HCT116 (cell line): Measurements from ENCODE around the gene UBE3D. TPM values are rescaled to one million over a fixed set of nuclear protein-coding genes. Genes with fewer than 3 reads are reported as not detected.

Experiments used
- ATAC-seq: fragments of 200-7000 bp; cut with Tn5 transposase; 2 replicates; pipeline ENCODE4 v1.9.1; 2020; ENCODE audit warnings: mild to moderate bottlenecking, moderate library complexity
- BruUV-seq: library from RNA; stranded (reverse); fragments of 400-500 nt; replicated peaks from 2 replicates; lab custom pipeline; 2021; lab: Mats Ljungman, UMichigan
- CTCF ChIA-PET: fragments of 300-600 bp; sonication (Branson Sonifier 250); formaldehyde crosslinking; loops from one replicate; lab custom pipeline; 2021; ENCODE audit warnings: antibody characterized with exemption; lab: Charles Lee
- POLR2A ChIA-PET: fragments of 300-600, 350-600 bp; sonication (Branson Sonifier 250); formaldehyde crosslinking; loops from one replicate; lab custom pipeline; 2021; ENCODE audit warnings: antibody characterized with exemption; lab: Charles Lee
- RAD21 ChIA-PET, 2 experiments: fragments of 300-600 bp; sonication (Branson Sonifier 250); formaldehyde crosslinking; loops; one replicate each; lab custom pipeline; 2023; ENCODE audit warnings: low total read pairs in 2 of 2; ENCODE audit not compliant: uncharacterized antibody in 2 of 2, unreplicated experiment in 2 of 2, low non-redundant PET in 1 of 2; lab: Charles Lee
- DNase-seq: peaks from one replicate; pipeline ENCODE4 v3.0.0-alpha.2; 2010; ENCODE audit warnings: low read depth, low spot score
- H2AFZ ChIP-seq: fragments of 200-600 bp; shearing (Covaris generic), sonication (generic); 2 replicates; pipeline ENCODE4 v1.6.1; 2017; ENCODE audit warnings: low read depth, mixed run types, mixed read lengths, antibody characterized with exemption, low read length; ENCODE audit not compliant: poor library complexity, severe bottlenecking
- H3K27ac ChIP-seq: 2 replicates; pipeline ENCODE4 v1.5.1; 2012; ENCODE audit warnings: low read depth, low read length
- H3K27me3 ChIP-seq: fragments of 200-600 bp; sonication (generic); 2 replicates; pipeline ENCODE4 v1.6.1; 2016; ENCODE audit warnings: mixed run types, low read length, mixed read lengths; ENCODE audit not compliant: insufficient read depth
- H3K36me3 ChIP-seq, 2 experiments: fragments of 200-500 bp in 1 of 2; fragments of 200-600 bp in 1 of 2; sonication (Bioruptor generic) in 1 of 2; sonication (generic) in 1 of 2; 2 replicates each; pipeline versions ENCODE4 v1.5.1 to v1.6.1; 2014 to 2016; ENCODE audit warnings: low read length in 2 of 2, inconsistent platforms in 1 of 2, mixed read lengths in 1 of 2, mixed run types in 1 of 2; ENCODE audit not compliant: insufficient read depth in 2 of 2, control insufficient read depth in 1 of 2
- H3K4me1 ChIP-seq, 2 experiments: fragments of 200-600 bp in 1 of 2; sonication (generic) in 1 of 2; 2 replicates each; pipeline versions ENCODE4 v1.5.1 to v1.6.1; 2012 to 2017; ENCODE audit warnings: low read length in 2 of 2, inconsistent platforms in 1 of 2, mild to moderate bottlenecking in 1 of 2, mixed read lengths in 1 of 2, mixed run types in 1 of 2, moderate library complexity in 1 of 2; ENCODE audit not compliant: insufficient read depth in 2 of 2, control insufficient read depth in 1 of 2
- H3K4me2 ChIP-seq: fragments of 200-600 bp; sonication (generic); 2 replicates; pipeline ENCODE4 v1.6.1; 2017; ENCODE audit warnings: mixed run types, low read length, mixed read lengths
- H3K4me3 ChIP-seq, 2 experiments: fragments of 200-600 bp in 1 of 2; sonication (generic) in 1 of 2; replicated peaks in 1 of 2; 2 replicates each; pipeline ENCODE4 v1.5.1; 2011 to 2016; ENCODE audit warnings: low read length in 2 of 2, control low read depth in 1 of 2, low read depth in 1 of 2, mild to moderate bottlenecking in 1 of 2, mixed read lengths in 1 of 2, mixed run types in 1 of 2
- H3K79me2 ChIP-seq: fragments of 200-600 bp; sonication (generic); 2 replicates; pipeline ENCODE4 v1.6.1; 2017; ENCODE audit warnings: mild to moderate bottlenecking, mixed run types, low read length, moderate library complexity, mixed read lengths; ENCODE audit not compliant: insufficient read depth
- H3K9ac ChIP-seq: fragments of 200-600 bp; sonication (generic); 2 replicates; pipeline ENCODE4 v1.6.1; 2016; ENCODE audit warnings: low read length, mixed read lengths
- H3K9me2 ChIP-seq: fragments of 200-600 bp; sonication (generic), shearing (Covaris generic); 2 replicates; pipeline ENCODE4 v1.6.1; 2017; ENCODE audit warnings: mixed run types, mild to moderate bottlenecking, moderate library complexity; ENCODE audit not compliant: insufficient read depth
- H3K9me3 ChIP-seq, 2 experiments: fragments of 200-500 bp in 1 of 2; fragments of 200-600 bp in 1 of 2; sonication (Bioruptor generic) in 1 of 2; sonication (generic) in 1 of 2; 2 replicates each; pipeline ENCODE4 v1.6.1; 2014 to 2017; ENCODE audit warnings: low read length in 2 of 2, mixed read lengths in 2 of 2, inconsistent platforms in 1 of 2, low read depth in 1 of 2, mild to moderate bottlenecking in 1 of 2, mixed run types in 1 of 2, moderate library complexity in 1 of 2; ENCODE audit not compliant: control insufficient read depth in 1 of 2, insufficient read depth in 1 of 2
- H4K20me1 ChIP-seq: fragments of 200-600 bp; sonication (generic), shearing (Covaris generic); 2 replicates; pipeline ENCODE4 v1.6.1; 2017; ENCODE audit warnings: mixed run types, mild to moderate bottlenecking, moderate library complexity; ENCODE audit not compliant: insufficient read depth
- CBX3 ChIP-seq: IDR thresholded peaks from 2 replicates; pipeline ENCODE4 v1.6.1; 2012; ENCODE audit warnings: low read depth
- EGR1 ChIP-seq: IDR thresholded peaks from 2 replicates; pipeline ENCODE4 v1.6.1; 2012; ENCODE audit warnings: low read depth
- ELF1 ChIP-seq: IDR thresholded peaks from 2 replicates; pipeline ENCODE4 v1.6.1; 2012; ENCODE audit warnings: low read depth, borderline replicate concordance
- FOSL1 ChIP-seq: IDR thresholded peaks from 2 replicates; pipeline ENCODE4 v1.6.1; 2012; ENCODE audit warnings: low read depth
- POLR2A ChIP-seq: IDR thresholded peaks from 2 replicates; pipeline ENCODE4 v1.7.0; 2011; ENCODE audit warnings: borderline replicate concordance; ENCODE audit not compliant: insufficient read depth, insufficient read length; ENCODE audit errors: extremely low read depth
- SP1 ChIP-seq: IDR thresholded peaks from 2 replicates; pipeline ENCODE4 v1.6.1; 2012; ENCODE audit warnings: low read depth
- SRF ChIP-seq: IDR thresholded peaks from 2 replicates; pipeline ENCODE4 v1.6.1; 2012; ENCODE audit warnings: low read depth
- YY1 ChIP-seq: IDR thresholded peaks from 2 replicates; pipeline ENCODE4 v1.6.1; 2011; ENCODE audit warnings: low read length, low read depth, moderate library complexity, mild to moderate bottlenecking; ENCODE audit not compliant: insufficient replicate concordance; ENCODE audit errors: extremely low read depth
- ZBTB33 ChIP-seq: IDR thresholded peaks from 2 replicates; pipeline ENCODE4 v1.6.1; 2011; ENCODE audit warnings: mild to moderate bottlenecking, low read length, moderate library complexity; ENCODE audit not compliant: insufficient replicate concordance; ENCODE audit errors: extremely low read depth
- ZNF274 ChIP-seq: fragments of 200-500 bp; sonication (Bioruptor generic); IDR thresholded peaks from 2 replicates; pipeline ENCODE4 v1.6.1; 2014; ENCODE audit warnings: mild to moderate bottlenecking, low read depth, low read length, inconsistent platforms
- intact Hi-C: fragments of 100-400 bp; cut with micrococcal nuclease; formaldehyde crosslinking; loops from 2 replicates; pipeline ENCODE4 v1.10.0; 2022
- total RNA-seq: library from RNA; stranded (reverse); gene quantifications from one replicate; pipeline ENCODE4 v1.2.1, GENCODE V29; 2021; ENCODE audit not compliant: unreplicated experiment
- TF ChIP-seq, protein P1 (sequence below), 3 experiments: fragments of 200-600 bp in 1 of 3; sonication (generic) in 1 of 3; IDR thresholded peaks in 2 of 3; conservative IDR thresholded peaks in 1 of 3; 2 replicates each; pipeline ENCODE4 v1.5.1; 2012 to 2017; ENCODE audit warnings: low read depth in 2 of 3, low read length in 2 of 3, antibody characterized with exemption in 1 of 3, borderline replicate concordance in 1 of 3, control low read depth in 1 of 3, mild to moderate bottlenecking in 1 of 3, mixed read lengths in 1 of 3, mixed run types in 1 of 3, moderate library complexity in 1 of 3; ENCODE audit not compliant: insufficient read depth in 1 of 3
- TF ChIP-seq, protein P2 (sequence below): IDR thresholded peaks from 2 replicates; pipeline ENCODE4 v1.6.1; 2012
- TF ChIP-seq, protein P3 (sequence below): IDR thresholded peaks from 2 replicates; pipeline ENCODE4 v1.6.1; 2012

UBE3D gene
- total RNA-seq, 1 experiment from 2014 or later = 9.0 TPM

DNA sequence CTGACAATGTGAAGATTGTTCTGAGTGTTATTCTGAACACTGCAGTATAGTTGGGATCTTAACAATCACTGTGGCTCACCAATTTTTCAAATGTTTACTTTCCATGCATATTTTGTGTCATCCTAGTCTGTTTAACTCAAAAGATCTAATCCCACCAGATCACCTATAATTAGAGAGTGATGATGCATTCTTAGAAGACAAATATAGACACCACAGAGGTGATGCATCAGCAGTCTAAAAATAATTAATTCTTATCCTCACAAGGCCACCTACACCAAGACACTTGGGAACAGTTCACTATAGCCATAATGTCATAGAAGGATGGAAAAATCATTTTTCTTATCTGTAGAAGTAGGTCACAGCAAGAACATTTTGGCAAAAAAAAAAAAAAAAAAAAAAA is 154.8 kb downstream of the UBE3D start:
- RAD21 ChIA-PET = no interaction called here

More for the DNA sequence above, 154.8 kb downstream of the UBE3D start:
- Histone ChIP-seq H3K79me2 (no peaks in the 10 kb centered on the region), H3K9me2 (no peaks in the 10 kb centered on the region), H3K36me3 (no peaks in the 10 kb centered on the region), H3K9ac (no peak overlapping the region), H3K9me3 (no peaks in the 10 kb centered on the region), H3K4me3 (no peak overlapping the region), H3K4me1 (peaks cover 0 to 12% of the 10 kb centered on the region in 2 experiments; a peak in 1 of 4 replicates), H4K20me1 (no peaks in the 10 kb centered on the region), H3K27me3 (no peaks in the 10 kb centered on the region), H2AFZ (no peak overlapping the region)
- no peak for DNase-seq
- BruUV-seq = no TSS peak
- ATAC-seq = no peak
- CTCF ChIA-PET = no interaction called here
- POLR2A ChIA-PET = no interaction called here
- intact Hi-C loops = no loop called here
- TF ChIP-seq SRF (no peak), ELF1 (no peak), CBX3 (no peak), ZNF274 (no peak), EGR1 (no peak), ZBTB33 (no peak), POLR2A (no peak), YY1 (no peak), SP1 (no peak), FOSL1 (no peak)
- TF ChIP-seq, protein P1, sequence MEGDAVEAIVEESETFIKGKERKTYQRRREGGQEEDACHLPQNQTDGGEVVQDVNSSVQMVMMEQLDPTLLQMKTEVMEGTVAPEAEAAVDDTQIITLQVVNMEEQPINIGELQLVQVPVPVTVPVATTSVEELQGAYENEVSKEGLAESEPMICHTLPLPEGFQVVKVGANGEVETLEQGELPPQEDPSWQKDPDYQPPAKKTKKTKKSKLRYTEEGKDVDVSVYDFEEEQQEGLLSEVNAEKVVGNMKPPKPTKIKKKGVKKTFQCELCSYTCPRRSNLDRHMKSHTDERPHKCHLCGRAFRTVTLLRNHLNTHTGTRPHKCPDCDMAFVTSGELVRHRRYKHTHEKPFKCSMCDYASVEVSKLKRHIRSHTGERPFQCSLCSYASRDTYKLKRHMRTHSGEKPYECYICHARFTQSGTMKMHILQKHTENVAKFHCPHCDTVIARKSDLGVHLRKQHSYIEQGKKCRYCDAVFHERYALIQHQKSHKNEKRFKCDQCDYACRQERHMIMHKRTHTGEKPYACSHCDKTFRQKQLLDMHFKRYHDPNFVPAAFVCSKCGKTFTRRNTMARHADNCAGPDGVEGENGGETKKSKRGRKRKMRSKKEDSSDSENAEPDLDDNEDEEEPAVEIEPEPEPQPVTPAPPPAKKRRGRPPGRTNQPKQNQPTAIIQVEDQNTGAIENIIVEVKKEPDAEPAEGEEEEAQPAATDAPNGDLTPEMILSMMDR (IDR thresholded peaks at IDR 0.05 in 2 of 3, conservative IDR thresholded peaks at IDR 0.05 in 1 of 3; ENCODE audit: borderline replicate concordance in 1 of 3, insufficient read depth in 1 of 3, low read depth in 2 of 3, low read length in 2 of 3) = no peak
- TF ChIP-seq, protein P2, sequence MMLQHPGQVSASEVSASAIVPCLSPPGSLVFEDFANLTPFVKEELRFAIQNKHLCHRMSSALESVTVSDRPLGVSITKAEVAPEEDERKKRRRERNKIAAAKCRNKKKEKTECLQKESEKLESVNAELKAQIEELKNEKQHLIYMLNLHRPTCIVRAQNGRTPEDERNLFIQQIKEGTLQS = no peak
- TF ChIP-seq, protein P3, sequence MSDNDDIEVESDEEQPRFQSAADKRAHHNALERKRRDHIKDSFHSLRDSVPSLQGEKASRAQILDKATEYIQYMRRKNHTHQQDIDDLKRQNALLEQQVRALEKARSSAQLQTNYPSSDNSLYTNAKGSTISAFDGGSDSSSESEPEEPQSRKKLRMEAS = no peak
- TF ChIP-seq, all 23 proteins: peak for 0
- H3K27ac ChIP-seq = no peak overlapping the region
- no peak overlapping the region for H3K4me2 ChIP-seq
